Upper lobe of right lung (tissue), 1 donor: ENCODE measurements around the gene MAN1C1. TPM values are rescaled to one million over a fixed set of nuclear protein-coding genes. Genes with fewer than 3 reads are reported as not detected.

ENCODE experiments used
- ATAC-seq: fragments of 200-7000 bp; cut with Tn5 transposase; one replicate; pipeline ENCODE4 v1.9.1; 2020; ENCODE audit warnings: mild to moderate bottlenecking, moderate library complexity
- DNase-seq: peaks from one replicate; pipeline ENCODE4 v3.0.0-alpha.2; 2020
- H3K27ac ChIP-seq: fragments of 200-600 bp; one replicate; pipeline ENCODE4 v1.8.0; 2022
- H3K27me3 ChIP-seq: fragments of 200-600 bp; one replicate; pipeline ENCODE4 v1.8.0; 2022; ENCODE audit warnings: mild to moderate bottlenecking
- H3K36me3 ChIP-seq: fragments of 200-600 bp; one replicate; pipeline ENCODE4 v1.8.0; 2022
- H3K4me1 ChIP-seq: fragments of 200-600 bp; one replicate; pipeline ENCODE4 v1.8.0; 2022
- H3K4me3 ChIP-seq: fragments of 200-600 bp; one replicate; pipeline ENCODE4 v1.8.0; 2022; ENCODE audit warnings: mild to moderate bottlenecking
- H3K9me3 ChIP-seq: fragments of 200-600 bp; one replicate; pipeline ENCODE4 v1.8.0; 2022
- intact Hi-C: fragments of 100-400 bp; cut with DNase I; formaldehyde crosslinking; loops from one replicate; pipeline ENCODE4 v1.11.0; 2022
- total RNA-seq: library from RNA; stranded (reverse); fragmentation: NEBNext Ultra II Directional; extraction: Animal tissue kit (Norgen Biotek cat#: 25700); gene quantifications from one replicate; pipeline ENCODE4 v1.2.1, GENCODE V29; 2021
- TF ChIP-seq, protein P1 (sequence below): fragments of 200-600 bp; IDR thresholded peaks from one replicate; pipeline ENCODE4 v1.8.0; 2022; ENCODE audit warnings: antibody characterized with exemption
- donor health status: DM: no; HTN: yes; CAD: no; lungs with severe emphysema.

MAN1C1 gene
- total RNA-seq, 1 donor from 2014 or later, result 19.7 TPM

DNA sequence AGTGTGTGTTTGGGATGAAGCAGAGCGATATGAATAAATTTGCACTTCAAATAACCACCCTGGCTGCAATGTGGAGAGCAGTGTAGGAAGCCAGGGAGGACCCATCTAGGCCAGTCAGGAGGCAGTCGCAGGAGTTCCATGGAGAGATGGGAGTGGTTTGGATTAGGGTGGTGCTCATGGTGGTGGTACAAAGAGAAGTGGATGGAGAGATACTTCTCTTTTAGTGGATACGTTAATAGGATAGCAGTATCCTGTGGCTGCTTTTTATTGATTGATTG, 58.2 kb downstream of the MAN1C1 start:
- ATAC-seq (no peak), DNase-seq (no peak)
- H3K4me1 ChIP-seq, result peaks cover 10% of the 10 kb centered on the region
- no peak overlapping the region for H3K4me3 ChIP-seq
- intact Hi-C loops, result no loop called here
- H3K36me3 ChIP-seq, result no peaks in the 10 kb centered on the region
- TF ChIP-seq, protein P1, sequence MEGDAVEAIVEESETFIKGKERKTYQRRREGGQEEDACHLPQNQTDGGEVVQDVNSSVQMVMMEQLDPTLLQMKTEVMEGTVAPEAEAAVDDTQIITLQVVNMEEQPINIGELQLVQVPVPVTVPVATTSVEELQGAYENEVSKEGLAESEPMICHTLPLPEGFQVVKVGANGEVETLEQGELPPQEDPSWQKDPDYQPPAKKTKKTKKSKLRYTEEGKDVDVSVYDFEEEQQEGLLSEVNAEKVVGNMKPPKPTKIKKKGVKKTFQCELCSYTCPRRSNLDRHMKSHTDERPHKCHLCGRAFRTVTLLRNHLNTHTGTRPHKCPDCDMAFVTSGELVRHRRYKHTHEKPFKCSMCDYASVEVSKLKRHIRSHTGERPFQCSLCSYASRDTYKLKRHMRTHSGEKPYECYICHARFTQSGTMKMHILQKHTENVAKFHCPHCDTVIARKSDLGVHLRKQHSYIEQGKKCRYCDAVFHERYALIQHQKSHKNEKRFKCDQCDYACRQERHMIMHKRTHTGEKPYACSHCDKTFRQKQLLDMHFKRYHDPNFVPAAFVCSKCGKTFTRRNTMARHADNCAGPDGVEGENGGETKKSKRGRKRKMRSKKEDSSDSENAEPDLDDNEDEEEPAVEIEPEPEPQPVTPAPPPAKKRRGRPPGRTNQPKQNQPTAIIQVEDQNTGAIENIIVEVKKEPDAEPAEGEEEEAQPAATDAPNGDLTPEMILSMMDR, result no peak
- H3K9me3 ChIP-seq, result no peaks in the 10 kb centered on the region
- H3K27me3 ChIP-seq, result no peaks in the 10 kb centered on the region
- no peak overlapping the region for H3K27ac ChIP-seq

DNA sequence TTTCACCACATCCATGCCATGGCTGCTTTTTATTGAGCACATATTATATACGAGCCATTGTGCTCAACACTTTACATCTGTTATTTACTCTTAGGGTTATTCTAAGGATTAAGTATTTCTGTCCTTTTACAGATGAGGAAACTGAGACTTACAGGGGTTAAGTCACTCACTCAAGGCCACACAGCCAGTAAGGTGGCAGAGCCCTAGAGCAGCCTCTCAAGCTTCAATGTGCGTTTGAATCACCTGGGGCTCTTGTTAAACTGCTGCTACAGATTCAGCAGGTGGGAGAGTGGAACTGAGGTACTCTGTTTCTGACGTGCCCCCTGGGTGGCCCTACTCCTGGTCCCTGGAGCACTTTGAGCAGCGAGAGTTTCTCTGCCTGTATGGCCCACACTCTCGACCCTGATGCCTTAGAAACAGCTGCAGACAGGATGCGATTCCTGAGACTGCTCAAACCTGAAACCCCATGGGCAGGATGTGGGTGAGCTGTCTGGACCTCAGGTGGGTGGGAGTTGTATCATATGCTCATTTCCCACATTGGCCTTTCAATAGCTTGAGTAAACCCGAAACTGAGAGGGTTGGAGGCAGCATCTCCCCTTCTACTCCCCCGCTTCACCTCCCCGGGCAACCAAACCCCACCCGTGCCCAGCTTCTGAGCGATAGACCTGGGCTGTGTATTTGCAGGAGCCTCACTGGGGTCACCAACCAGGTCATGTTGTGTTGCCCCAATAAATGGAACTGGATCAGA, 59.3 kb downstream of the MAN1C1 start:
- H3K36me3 ChIP-seq, result no peaks in the 10 kb centered on the region
- DNase-seq, result peak; percentile 52
- H3K9me3 ChIP-seq, result no peaks in the 10 kb centered on the region
- intact Hi-C loops, result no loop called here
- no peak for ATAC-seq
- H3K4me1 ChIP-seq, result peaks cover 10% of the 10 kb centered on the region
- TF ChIP-seq, protein P1, result no peak
- no peak overlapping the region for H3K4me3 ChIP-seq
- no peak overlapping the region for H3K27ac ChIP-seq
- H3K27me3 ChIP-seq, result no peaks in the 10 kb centered on the region

DNA sequence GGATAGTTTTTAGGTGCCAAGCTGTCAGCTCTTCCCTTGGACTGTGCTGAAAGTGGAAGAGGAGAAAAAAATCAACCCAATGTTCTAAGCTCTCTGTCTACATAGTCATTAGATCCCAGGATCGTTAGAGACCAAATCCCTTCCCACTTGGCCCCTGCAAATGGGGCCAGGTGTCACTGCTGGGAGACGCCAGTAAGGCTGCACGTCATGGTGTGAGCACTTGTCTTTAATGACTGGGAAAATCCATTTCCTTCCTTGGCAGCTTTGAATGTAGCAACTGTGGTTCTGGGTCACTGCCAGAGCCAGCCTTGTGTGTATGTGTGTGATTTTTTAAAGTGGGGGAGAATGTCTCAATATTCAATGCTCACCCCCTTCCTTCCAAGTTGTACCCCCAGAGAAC, 59.9 kb downstream of the MAN1C1 start:
- intact Hi-C loops, result no loop called here
- TF ChIP-seq, protein P1, result no peak
- Histone ChIP-seq H3K4me1 (peaks cover 10% of the 10 kb centered on the region), H3K27me3 (no peaks in the 10 kb centered on the region), H3K27ac (no peak overlapping the region), H3K36me3 (no peaks in the 10 kb centered on the region), H3K4me3 (no peak overlapping the region), H3K9me3 (no peaks in the 10 kb centered on the region)
- ATAC-seq (peak; percentile 40), DNase-seq (peak; percentile 60)

DNA sequence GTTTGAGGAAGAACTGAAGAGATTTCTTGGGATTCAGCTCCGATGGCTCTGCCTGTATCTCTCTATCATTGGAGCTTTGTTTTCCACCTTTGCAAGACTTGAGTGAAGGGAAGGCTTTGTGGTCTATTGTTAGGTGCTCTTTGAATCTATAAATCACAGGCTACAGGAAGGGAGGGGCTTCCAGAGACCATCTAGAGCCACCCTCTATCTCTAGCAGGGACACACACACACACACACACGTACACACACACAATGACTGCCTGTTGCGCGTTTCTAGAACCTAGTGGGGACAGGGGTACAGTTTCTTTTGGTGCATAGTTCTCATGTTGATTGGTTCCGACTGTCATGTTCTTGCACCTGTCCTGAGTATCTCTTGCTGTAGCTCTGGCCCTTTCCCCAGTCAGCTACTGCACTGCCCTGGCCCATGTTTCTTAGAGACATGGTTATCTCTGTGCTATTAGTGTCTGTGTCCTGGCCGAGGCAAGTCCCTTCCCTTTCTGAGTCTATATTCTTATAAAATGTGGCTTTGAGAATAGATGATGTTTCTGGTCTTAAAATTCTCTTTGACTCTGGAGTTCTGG, 60.7 kb downstream of the MAN1C1 start:
- no peak for ATAC-seq
- H3K9me3 ChIP-seq, result no peaks in the 10 kb centered on the region
- no peaks in the 10 kb centered on the region for H3K27me3 ChIP-seq
- DNase-seq, result peak; percentile 15
- no peaks in the 10 kb centered on the region for H3K36me3 ChIP-seq
- intact Hi-C loops, result no loop called here
- H3K4me3 ChIP-seq, result no peak overlapping the region
- peaks cover 10% of the 10 kb centered on the region for H3K4me1 ChIP-seq
- no peak overlapping the region for H3K27ac ChIP-seq
- TF ChIP-seq, protein P1, result no peak

DNA sequence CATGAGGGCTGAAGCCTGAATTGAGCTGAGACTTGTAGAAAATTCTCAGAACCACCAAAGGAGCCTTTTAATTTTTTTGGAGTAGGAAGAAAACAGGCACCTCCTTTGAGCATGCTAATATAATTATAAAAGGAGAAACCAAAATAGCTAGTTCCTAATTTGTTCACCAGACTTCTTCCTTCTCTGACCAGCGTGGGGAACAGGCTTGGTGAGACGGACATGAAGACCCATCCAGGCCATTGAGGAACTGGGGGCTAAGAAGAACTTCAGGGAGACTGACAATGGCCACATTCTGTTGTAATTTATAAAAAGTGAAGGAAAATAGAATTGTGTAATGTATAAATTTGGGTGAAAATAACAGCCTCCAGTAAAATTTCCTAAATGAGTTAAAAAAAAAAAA, 62.6 kb downstream of the MAN1C1 start:
- Histone ChIP-seq H3K4me3 (no peak overlapping the region), H3K4me1 (peaks cover 16% of the 10 kb centered on the region), H3K27me3 (no peaks in the 10 kb centered on the region), H3K9me3 (no peaks in the 10 kb centered on the region), H3K36me3 (no peaks in the 10 kb centered on the region), H3K27ac (no peak overlapping the region)
- DNase-seq (peak; percentile 30), ATAC-seq (peak; percentile 65)
- TF ChIP-seq, protein P1, result no peak
- intact Hi-C loops, result no loop called here
